NB4 (cell line): ENCODE results near the gene ZIC5.
A peak's percentile ranks its signal among the peaks of the same experiment; 100 is the strongest.

Source experiments
- MAX ChIP-seq: IDR thresholded peaks from 2 replicates; pipeline ENCODE4 v1.6.1; 2011; ENCODE audit warnings: low read depth, low read length
- MYC ChIP-seq: IDR thresholded peaks from 2 replicates; pipeline ENCODE4 v1.6.1; 2011; ENCODE audit warnings: low read depth, low read length
- POLR2A ChIP-seq: IDR thresholded peaks from 2 replicates; pipeline ENCODE4 v1.6.1; 2011; ENCODE audit warnings: mild to moderate bottlenecking; ENCODE audit not compliant: insufficient read length; ENCODE audit errors: extremely low read depth
- TF ChIP-seq, protein P1 (sequence below): IDR thresholded peaks from one replicate; pipeline ENCODE4 v1.5.1; 2012; ENCODE audit warnings: low read depth, low read length

- TF ChIP-seq, protein P1, sequence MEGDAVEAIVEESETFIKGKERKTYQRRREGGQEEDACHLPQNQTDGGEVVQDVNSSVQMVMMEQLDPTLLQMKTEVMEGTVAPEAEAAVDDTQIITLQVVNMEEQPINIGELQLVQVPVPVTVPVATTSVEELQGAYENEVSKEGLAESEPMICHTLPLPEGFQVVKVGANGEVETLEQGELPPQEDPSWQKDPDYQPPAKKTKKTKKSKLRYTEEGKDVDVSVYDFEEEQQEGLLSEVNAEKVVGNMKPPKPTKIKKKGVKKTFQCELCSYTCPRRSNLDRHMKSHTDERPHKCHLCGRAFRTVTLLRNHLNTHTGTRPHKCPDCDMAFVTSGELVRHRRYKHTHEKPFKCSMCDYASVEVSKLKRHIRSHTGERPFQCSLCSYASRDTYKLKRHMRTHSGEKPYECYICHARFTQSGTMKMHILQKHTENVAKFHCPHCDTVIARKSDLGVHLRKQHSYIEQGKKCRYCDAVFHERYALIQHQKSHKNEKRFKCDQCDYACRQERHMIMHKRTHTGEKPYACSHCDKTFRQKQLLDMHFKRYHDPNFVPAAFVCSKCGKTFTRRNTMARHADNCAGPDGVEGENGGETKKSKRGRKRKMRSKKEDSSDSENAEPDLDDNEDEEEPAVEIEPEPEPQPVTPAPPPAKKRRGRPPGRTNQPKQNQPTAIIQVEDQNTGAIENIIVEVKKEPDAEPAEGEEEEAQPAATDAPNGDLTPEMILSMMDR, result no peak
- TF ChIP-seq POLR2A (peak; percentile 93), MAX (peak; percentile 73), MYC (no peak; the same call in 1 of the 2 replicates)
These were observed 8.7 kb upstream of the ZIC5 start for GRCh38 chr13:99980201-99980823.
